ENCODE results near the gene SLC9A7.

Gene SLC9A7

GRCh38 chrX:46643636-46644035 lies 115.3 kb downstream of the SLC9A7 start:
- FAIRE-seq, result no peak

- FAIRE-seq, result no peak
These were observed 116.8 kb downstream of the SLC9A7 start for GRCh38 chrX:46642145-46642544.

- no peak for FAIRE-seq
These were observed 121.0 kb downstream of the SLC9A7 start for GRCh38 chrX:46637938-46638337.

GRCh38 chrX:46636223-46636622 lies 122.7 kb downstream of the SLC9A7 start:
- no peak for FAIRE-seq

- no peak for FAIRE-seq
These were observed 123.7 kb downstream of the SLC9A7 start for GRCh38 chrX:46635186-46635585.

- FAIRE-seq, result no peak
These were observed 124.3 kb downstream of the SLC9A7 start for GRCh38 chrX:46634577-46634976.

GRCh38 chrX:46630141-46630540 lies 128.8 kb downstream of the SLC9A7 start:
- no peak for FAIRE-seq

- peak; percentile 31 for FAIRE-seq
These were observed 130.2 kb downstream of the SLC9A7 start for GRCh38 chrX:46628460-46629371.

GRCh38 chrX:46627711-46628419 lies 131.1 kb downstream of the SLC9A7 start:
- FAIRE-seq, result no peak

- FAIRE-seq, result no peak
These were observed 131.9 kb downstream of the SLC9A7 start for GRCh38 chrX:46627062-46627461.

GRCh38 chrX:46626566-46626965 lies 132.4 kb downstream of the SLC9A7 start:
- no peak for FAIRE-seq

GRCh38 chrX:46624090-46624786 lies 134.7 kb downstream of the SLC9A7 start:
- FAIRE-seq, result no peak

GRCh38 chrX:46621572-46621971 lies 137.3 kb downstream of the SLC9A7 start:
- no peak for FAIRE-seq

GRCh38 chrX:46620505-46620904 lies 138.4 kb downstream of the SLC9A7 start:
- FAIRE-seq, result no peak

- FAIRE-seq, result no peak
These were observed 140.0 kb downstream of the SLC9A7 start for GRCh38 chrX:46618947-46619346.

- no peak for FAIRE-seq
These were observed 141.0 kb downstream of the SLC9A7 start for GRCh38 chrX:46617906-46618305.

- no peak for FAIRE-seq
These were observed 147.1 kb downstream of the SLC9A7 start for GRCh38 chrX:46611658-46612362.

GRCh38 chrX:46610070-46610658 lies 148.8 kb downstream of the SLC9A7 start:
- no peak for FAIRE-seq

- FAIRE-seq, result no peak
These were observed 151.0 kb downstream of the SLC9A7 start for GRCh38 chrX:46607916-46608315.

GRCh38 chrX:46602468-46603102 lies 156.3 kb downstream of the SLC9A7 start:
- FAIRE-seq, result no peak

- no peak for FAIRE-seq
These were observed 157.6 kb downstream of the SLC9A7 start for GRCh38 chrX:46601283-46601682.

- FAIRE-seq, result no peak
These were observed 159.8 kb downstream of the SLC9A7 start for GRCh38 chrX:46599051-46599560.

All from endometrium (tissue), 2 donors.